Mesendoderm (in vitro differentiated cells): ENCODE results near the gene SP8.
A peak's percentile ranks its signal among the peaks of the same experiment; 100 is the strongest.

Experiments used
- DNase-seq: peaks from one replicate; pipeline ENCODE4 v3.0.0; 2013
- H2AK5ac ChIP-seq: 2 replicates; pipeline ENCODE4 v1.6.1; 2013; ENCODE audit warnings: low read length, inconsistent platforms
- H2BK120ac ChIP-seq: 2 replicates; pipeline ENCODE4 v1.6.1; 2013; ENCODE audit warnings: low read depth, mild to moderate bottlenecking, low read length, moderate library complexity, mixed read lengths
- H2BK15ac ChIP-seq: replicated peaks from 2 replicates; pipeline ENCODE4 v1.6.1; 2013; ENCODE audit warnings: low read depth, mild to moderate bottlenecking, moderate library complexity
- H2BK5ac ChIP-seq: 2 replicates; pipeline ENCODE4 v1.6.1; 2013; ENCODE audit warnings: low read length, inconsistent platforms
- H3K18ac ChIP-seq: 2 replicates; pipeline ENCODE4 v1.6.1; 2013; ENCODE audit warnings: mild to moderate bottlenecking, low read length, mixed read lengths
- H3K23ac ChIP-seq: one replicate; pipeline ENCODE4 v1.6.1; 2013; ENCODE audit warnings: low read length
- H3K27ac ChIP-seq: 2 replicates; pipeline ENCODE4 v1.5.1; 2013; ENCODE audit warnings: low read depth, mild to moderate bottlenecking, inconsistent platforms, low read length, moderate library complexity
- H3K27me3 ChIP-seq: 2 replicates; pipeline ENCODE4 v1.6.1; 2013; ENCODE audit warnings: low read length, control low read depth, mild to moderate bottlenecking, inconsistent platforms; ENCODE audit not compliant: insufficient read depth, poor library complexity
- H3K36me3 ChIP-seq: 2 replicates; pipeline ENCODE4 v1.6.1; 2013; ENCODE audit warnings: low read length, inconsistent platforms; ENCODE audit not compliant: control insufficient read depth, insufficient read depth
- H3K4ac ChIP-seq: one replicate; pipeline ENCODE4 v1.6.1; 2013; ENCODE audit warnings: low read depth, mild to moderate bottlenecking, low read length, moderate library complexity
- H3K4me1 ChIP-seq: 2 replicates; pipeline ENCODE4 v1.6.1; 2013; ENCODE audit warnings: low read depth, low read length, inconsistent platforms; ENCODE audit not compliant: control insufficient read depth
- H3K4me2 ChIP-seq: 2 replicates; pipeline ENCODE4 v1.6.1; 2013; ENCODE audit warnings: low read length
- H3K4me3 ChIP-seq: 2 replicates; pipeline ENCODE4 v1.5.1; 2013; ENCODE audit warnings: mild to moderate bottlenecking, low read length
- H3K56ac ChIP-seq: one replicate; pipeline ENCODE4 v1.6.1; 2013; ENCODE audit warnings: low read length
- H3K79me1 ChIP-seq: 2 replicates; pipeline ENCODE4 v1.6.1; 2013; ENCODE audit warnings: low read length, inconsistent platforms
- H3K79me2 ChIP-seq: 2 replicates; pipeline ENCODE4 v1.6.1; 2013; ENCODE audit warnings: mild to moderate bottlenecking, low read length; ENCODE audit not compliant: control insufficient read depth, insufficient read depth
- H3K9ac ChIP-seq: 2 replicates; pipeline ENCODE4 v1.6.1; 2013; ENCODE audit warnings: low read length, inconsistent platforms
- H4K5ac ChIP-seq: one replicate; pipeline ENCODE4 v1.6.1; 2013; ENCODE audit warnings: low read length
- H4K8ac ChIP-seq: one replicate; pipeline ENCODE4 v1.6.1; 2013; ENCODE audit warnings: low read depth, mild to moderate bottlenecking, control low read depth, low read length, moderate library complexity
- WGBS: extraction: QIAGEN DNeasy Blood & Tissue Kit; methylation state at CpG from one replicate; pipeline ENCODE4 v1.1.7; 2013; ENCODE audit warnings: low lambda C conversion rate, missing lambda C conversion rate; ENCODE audit not compliant: insufficient coverage; ENCODE audit errors: extremely low coverage; 5-methylcytosine and 5-hydroxymethylcytosine counted together

The SP8 gene

GRCh38 chr7:20797462-20798080, 10.9 kb upstream of the SP8 start:
- Histone ChIP-seq H3K9ac (peak overlapping the region; percentile 61), H3K56ac (peak overlapping the region; percentile 83), H3K18ac (peak overlapping the region; percentile 99), H3K4me2 (peak overlapping the region; percentile 96), H2AK5ac (no peak overlapping the region), H3K27me3 (peaks cover 23% of the 10 kb centered on the region), H2BK120ac (no peak overlapping the region), H3K36me3 (no peaks in the 10 kb centered on the region), H2BK15ac (no peak overlapping the region), H2BK5ac (peak overlapping the region; percentile 39), H3K79me1 (no peaks in the 10 kb centered on the region), H3K27ac (peak overlapping the region; percentile 38), H4K8ac (no peak overlapping the region), H3K4me3 (peak overlapping the region; percentile 17), H3K23ac (no peak overlapping the region), H4K5ac (no peak overlapping the region), H3K4me1 (peaks cover 4% of the 10 kb centered on the region), H3K79me2 (no peaks in the 10 kb centered on the region), H3K4ac (peak overlapping the region; percentile 20)
- WGBS, result no CpG with 5 or more reads among the region's 40 CpGs
- DNase-seq, result peak; percentile 84

GRCh38 chr7:20797042-20797461, 10.4 kb upstream of the SP8 start:
- H3K36me3 ChIP-seq, result no peaks in the 10 kb centered on the region
- H4K8ac ChIP-seq, result no peak overlapping the region
- peak overlapping the region; percentile 83 for H3K56ac ChIP-seq
- H3K23ac ChIP-seq, result no peak overlapping the region
- no peak overlapping the region for H3K4ac ChIP-seq
- H2BK15ac ChIP-seq, result no peak overlapping the region
- peak overlapping the region; percentile 96 for H3K4me2 ChIP-seq
- no peak for DNase-seq
- peak overlapping the region; percentile 17 for H3K4me3 ChIP-seq
- H4K5ac ChIP-seq, result no peak overlapping the region
- H3K27ac ChIP-seq, result no peak overlapping the region
- H3K27me3 ChIP-seq, result peaks cover 27% of the 10 kb centered on the region
- H3K18ac ChIP-seq, result no peak overlapping the region
- H3K79me1 ChIP-seq, result no peaks in the 10 kb centered on the region
- no peaks in the 10 kb centered on the region for H3K79me2 ChIP-seq
- H2BK5ac ChIP-seq, result no peak overlapping the region
- peaks cover 4% of the 10 kb centered on the region for H3K4me1 ChIP-seq
- no peak overlapping the region for H2AK5ac ChIP-seq
- H2BK120ac ChIP-seq, result no peak overlapping the region
- no CpG with 5 or more reads among the region's 19 CpGs for WGBS
- peak overlapping the region; percentile 61 for H3K9ac ChIP-seq

DNA sequence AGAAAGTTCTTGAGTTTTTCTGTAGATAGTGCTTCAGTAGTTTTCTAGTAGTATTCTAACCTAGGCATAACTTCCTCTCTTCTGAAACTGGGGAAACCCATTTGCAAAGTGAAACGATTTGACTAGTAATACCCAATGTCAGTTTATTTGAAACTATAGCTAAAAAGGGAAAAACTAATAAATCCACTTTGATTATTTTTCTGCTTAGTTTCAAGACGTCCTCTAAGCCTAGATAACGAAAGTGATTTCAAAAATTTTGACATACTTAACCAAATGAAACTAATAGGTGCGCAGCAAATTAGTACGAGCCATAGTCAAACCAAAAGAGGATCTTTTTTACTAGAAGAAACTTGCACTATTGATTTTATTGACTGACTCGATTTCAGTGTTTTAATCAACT, 9.8 kb upstream of the SP8 start:
- peaks cover 4% of the 10 kb centered on the region for H3K4me1 ChIP-seq
- no peak overlapping the region for H3K4ac ChIP-seq
- DNase-seq, result no peak
- no peak overlapping the region for H4K5ac ChIP-seq
- no CpG with 5 or more reads among the region's 6 CpGs for WGBS
- H2AK5ac ChIP-seq, result no peak overlapping the region
- H3K4me3 ChIP-seq, result no peak overlapping the region
- peaks cover 28% of the 10 kb centered on the region for H3K27me3 ChIP-seq
- no peaks in the 10 kb centered on the region for H3K79me2 ChIP-seq
- no peak overlapping the region for H3K56ac ChIP-seq
- H3K36me3 ChIP-seq, result no peaks in the 10 kb centered on the region
- no peak overlapping the region for H2BK5ac ChIP-seq
- H2BK15ac ChIP-seq, result peak overlapping the region; percentile 29
- H3K18ac ChIP-seq, result no peak overlapping the region
- no peak overlapping the region for H3K4me2 ChIP-seq
- no peak overlapping the region for H4K8ac ChIP-seq
- no peaks in the 10 kb centered on the region for H3K79me1 ChIP-seq
- H3K27ac ChIP-seq, result no peak overlapping the region
- H3K23ac ChIP-seq, result no peak overlapping the region
- no peak overlapping the region for H2BK120ac ChIP-seq
- H3K9ac ChIP-seq, result no peak overlapping the region

- H3K27me3 ChIP-seq, result peaks cover 28% of the 10 kb centered on the region
- H2BK5ac ChIP-seq, result no peak overlapping the region
- H3K79me1 ChIP-seq, result no peaks in the 10 kb centered on the region
- no peak overlapping the region for H3K4me3 ChIP-seq
- no peak overlapping the region for H3K56ac ChIP-seq
- no peaks in the 10 kb centered on the region for H3K36me3 ChIP-seq
- no peaks in the 10 kb centered on the region for H3K79me2 ChIP-seq
- WGBS, result no CpG with 5 or more reads among the region's 5 CpGs
- H2BK120ac ChIP-seq, result no peak overlapping the region
- no peak overlapping the region for H4K8ac ChIP-seq
- no peak overlapping the region for H2AK5ac ChIP-seq
- H3K18ac ChIP-seq, result no peak overlapping the region
- no peak overlapping the region for H4K5ac ChIP-seq
- no peak overlapping the region for H3K23ac ChIP-seq
- no peak overlapping the region for H3K27ac ChIP-seq
- no peak for DNase-seq
- no peak overlapping the region for H3K4me2 ChIP-seq
- H3K4me1 ChIP-seq, result peaks cover 4% of the 10 kb centered on the region
- no peak overlapping the region for H3K9ac ChIP-seq
- H3K4ac ChIP-seq, result no peak overlapping the region
- no peak overlapping the region for H2BK15ac ChIP-seq
Observed at GRCh38 chr7:20795881-20796280, 9.2 kb upstream of the SP8 start.

DNA sequence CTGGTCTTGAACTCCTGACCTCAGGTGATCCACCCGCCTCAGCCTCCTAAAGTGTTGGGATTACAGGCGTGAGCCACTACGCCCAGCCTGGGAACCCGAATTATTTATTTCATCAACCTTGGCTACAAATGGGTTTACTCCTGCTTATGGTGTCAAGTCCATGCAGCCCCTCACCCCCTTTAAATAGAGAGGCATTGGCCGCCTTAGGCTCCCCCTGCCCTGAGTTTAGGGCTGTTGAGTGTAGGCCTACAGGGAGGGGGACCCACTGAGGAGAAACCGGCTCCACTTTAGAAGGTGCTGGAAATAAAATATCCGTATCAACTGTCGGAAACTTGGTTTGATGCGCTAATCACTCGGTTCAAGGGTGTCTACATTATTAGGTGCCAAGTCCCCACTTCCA, 8.7 kb upstream of the SP8 start:
- H3K4me1 ChIP-seq, result peaks cover 4% of the 10 kb centered on the region
- peaks cover 28% of the 10 kb centered on the region for H3K27me3 ChIP-seq

DNA sequence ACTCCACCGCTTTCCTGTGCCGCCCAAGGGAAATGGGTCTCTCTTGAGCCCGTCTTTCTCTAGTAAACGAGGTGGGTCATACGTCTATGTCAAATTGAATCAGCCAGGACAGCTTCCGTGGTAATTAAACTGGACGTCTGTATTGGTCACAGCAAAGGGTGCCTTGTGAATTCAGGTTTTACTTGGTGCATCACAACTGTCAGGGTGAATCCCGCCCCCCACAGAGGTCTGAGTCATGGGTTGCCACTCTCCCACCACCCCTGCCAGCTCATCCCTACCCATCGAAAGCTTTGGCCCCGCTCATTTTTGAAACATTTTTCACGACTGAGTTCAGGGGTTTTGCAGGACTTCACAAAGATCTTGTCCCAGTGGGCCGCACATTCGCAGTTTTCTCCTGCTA, 8.0 kb upstream of the SP8 start:
- Histone ChIP-seq H3K9ac (no peak overlapping the region), H3K23ac (no peak overlapping the region), H4K5ac (no peak overlapping the region), H3K79me1 (no peaks in the 10 kb centered on the region), H3K27me3 (peaks cover 32% of the 10 kb centered on the region), H2BK5ac (no peak overlapping the region), H3K4me3 (no peak overlapping the region), H3K79me2 (no peaks in the 10 kb centered on the region), H3K4ac (no peak overlapping the region), H3K4me2 (no peak overlapping the region), H3K27ac (no peak overlapping the region), H2AK5ac (no peak overlapping the region), H3K56ac (no peak overlapping the region), H2BK15ac (no peak overlapping the region), H3K4me1 (peaks cover 4% of the 10 kb centered on the region), H4K8ac (no peak overlapping the region), H3K18ac (no peak overlapping the region), H3K36me3 (no peaks in the 10 kb centered on the region), H2BK120ac (no peak overlapping the region)
- no CpG with 5 or more reads among the region's 13 CpGs for WGBS
- DNase-seq, result no peak

More for the DNA sequence above, 8.7 kb upstream of the SP8 start:
- Histone ChIP-seq H3K4me3 (no peak overlapping the region), H3K4me2 (peak overlapping the region; percentile 3), H3K4ac (no peak overlapping the region), H4K5ac (no peak overlapping the region), H3K9ac (no peak overlapping the region), H3K23ac (no peak overlapping the region), H3K79me2 (no peaks in the 10 kb centered on the region), H3K27ac (no peak overlapping the region), H2BK15ac (no peak overlapping the region), H4K8ac (no peak overlapping the region), H2BK120ac (no peak overlapping the region), H2AK5ac (peak overlapping the region; percentile 34), H3K18ac (no peak overlapping the region), H3K79me1 (no peaks in the 10 kb centered on the region), H3K56ac (no peak overlapping the region), H3K36me3 (no peaks in the 10 kb centered on the region), H2BK5ac (no peak overlapping the region)
- no CpG with 5 or more reads among the region's 10 CpGs for WGBS
- DNase-seq, result no peak
